Measurements from ENCODE around the gene GALNS.

GRCh38 chr16:88886845-88887521 is 30.2 kb upstream of the GALNS start:
- TF ChIP-seq CTCF (IDR thresholded peaks at IDR 0.05) (peak in 1 of 3 experiments; percentile 13), POLR2AphosphoS5 (IDR thresholded peaks at IDR 0.05; ENCODE audit: insufficient read depth in 1 of 2, low read depth in 1 of 2) (peak in 1 of 2 donors; percentile 76)

Data from vagina (tissue), 2 donors.